CD14-positive monocyte (primary cell): ENCODE measurements around the gene CACNA2D2. TPM values are rescaled to one million over a fixed set of nuclear protein-coding genes. Genes with fewer than 3 reads are reported as not detected.

Source experiments
- DNase-seq, 3 donors: peaks; one replicate each; pipeline ENCODE4 v3.0.0-alpha.2; 2011 to 2022
- H2AFZ ChIP-seq: 2 replicates; pipeline ENCODE4 v1.6.0; 2012; ENCODE audit warnings: mild to moderate bottlenecking, low read depth, low read length, inconsistent platforms; ENCODE audit not compliant: insufficient read depth, poor library complexity, severe bottlenecking
- H3K27ac ChIP-seq, 2 donors: 1 replicate in 1 of 2; 2 replicates in 1 of 2; pipeline ENCODE4 v1.5.1; 2012 to 2013; ENCODE audit warnings: low read length in 2 of 2, control low read depth in 1 of 2, inconsistent platforms in 1 of 2, low read depth in 1 of 2, mild to moderate bottlenecking in 1 of 2
- H3K27me3 ChIP-seq, 2 donors: one replicate each; pipeline versions ENCODE4 v1.6.0 to v1.6.1; 2011 to 2013; ENCODE audit warnings: low read length in 2 of 2; ENCODE audit not compliant: control insufficient read depth in 2 of 2, insufficient read depth in 2 of 2
- H3K36me3 ChIP-seq, 2 donors: replicated peaks in 1 of 2; 1 replicate in 1 of 2; 2 replicates in 1 of 2; pipeline versions ENCODE4 v1.5.1 to v1.6.1; 2012 to 2013; ENCODE audit warnings: low read length in 2 of 2, control low read depth in 1 of 2, inconsistent platforms in 1 of 2, mild to moderate bottlenecking in 1 of 2; ENCODE audit not compliant: insufficient read depth in 2 of 2, control insufficient read depth in 1 of 2
- H3K4me1 ChIP-seq, 2 donors: 1 replicate in 1 of 2; 2 replicates in 1 of 2; pipeline versions ENCODE4 v1.5.1 to v1.6.1; 2012 to 2013; ENCODE audit warnings: low read length in 2 of 2, control low read depth in 1 of 2, inconsistent platforms in 1 of 2, mild to moderate bottlenecking in 1 of 2, moderate library complexity in 1 of 2; ENCODE audit not compliant: insufficient read depth in 2 of 2, control insufficient read depth in 1 of 2
- H3K4me2 ChIP-seq: replicated peaks from 2 replicates; pipeline ENCODE3; 2012; ENCODE audit warnings: low read length, moderate library complexity, mild to moderate bottlenecking; ENCODE audit not compliant: poor library complexity, severe bottlenecking; ENCODE audit errors: extremely low read depth
- H3K4me3 ChIP-seq, 3 experiments: fragments of 200-600 bp in 1 of 3; sonication (generic) in 1 of 3; replicated peaks in 1 of 3; 1 replicate in 2 of 3; 2 replicates in 1 of 3; pipeline ENCODE4 v1.5.1; 2011 to 2013; ENCODE audit warnings: low read length in 3 of 3, mild to moderate bottlenecking in 3 of 3, control low read depth in 2 of 3, low read depth in 2 of 3, inconsistent platforms in 1 of 3, moderate library complexity in 1 of 3
- H3K79me2 ChIP-seq: 2 replicates; pipeline ENCODE4 v1.6.0; 2012; ENCODE audit warnings: mild to moderate bottlenecking, control low read depth, inconsistent platforms, low read length, moderate library complexity; ENCODE audit not compliant: insufficient read depth
- H3K9ac ChIP-seq: 2 replicates; pipeline ENCODE4 v1.6.0; 2017; ENCODE audit warnings: low read length, mild to moderate bottlenecking; ENCODE audit not compliant: insufficient read depth, poor library complexity, severe bottlenecking
- H3K9me3 ChIP-seq, 2 donors: replicated peaks in 1 of 2; 1 replicate in 1 of 2; 2 replicates in 1 of 2; pipeline versions ENCODE4 v1.5.1 to v1.6.1; 2012 to 2013; ENCODE audit warnings: low read length in 2 of 2, control low read depth in 1 of 2; ENCODE audit not compliant: control insufficient read depth in 1 of 2, insufficient read depth in 1 of 2
- H4K20me1 ChIP-seq: 2 replicates; pipeline ENCODE4 v1.6.0; 2012; ENCODE audit warnings: mild to moderate bottlenecking, low read length, control low read depth, moderate library complexity; ENCODE audit not compliant: insufficient read depth
- H3K27ac Mint-ChIP-seq, 7 donors: one replicate each; pipeline ENCODE4 v1.8.0; 2020; ENCODE audit warnings: mild to moderate bottlenecking in 7 of 7, mixed read lengths in 7 of 7, moderate library complexity in 6 of 7, inconsistent platforms in 2 of 7
- H3K27me3 Mint-ChIP-seq, 3 donors: one replicate each; pipeline ENCODE4 v1.8.0; 2021 to 2022; ENCODE audit warnings: low read depth in 3 of 3, mild to moderate bottlenecking in 3 of 3, mixed read lengths in 3 of 3, moderate library complexity in 3 of 3, inconsistent platforms in 1 of 3
- H3K36me3 Mint-ChIP-seq, 2 donors: one replicate each; pipeline ENCODE4 v1.8.0; 2020; ENCODE audit warnings: mixed read lengths in 2 of 2, inconsistent platforms in 1 of 2, mild to moderate bottlenecking in 1 of 2
- H3K4me1 Mint-ChIP-seq: one replicate; pipeline ENCODE4 v1.8.0; 2020; ENCODE audit warnings: mild to moderate bottlenecking, mixed read lengths
- H3K4me3 Mint-ChIP-seq, 2 donors: one replicate each; pipeline ENCODE4 v1.8.0; 2020; ENCODE audit warnings: mild to moderate bottlenecking in 2 of 2, mixed read lengths in 2 of 2, moderate library complexity in 1 of 2
- H3K9me3 Mint-ChIP-seq, 7 donors: one replicate each; pipeline ENCODE4 v1.8.0; 2020 to 2022; ENCODE audit warnings: mixed read lengths in 7 of 7, mild to moderate bottlenecking in 6 of 7, moderate library complexity in 6 of 7, inconsistent platforms in 2 of 7
- WGBS: methylation state at CpG from one replicate; pipeline ENCODE4 v1.1.5; 2013; ENCODE audit warnings: missing lambda C conversion rate; ENCODE audit not compliant: insufficient coverage; 5-methylcytosine and 5-hydroxymethylcytosine counted together
- intact Hi-C, 2 donors: fragments of 100-400 bp; cut with micrococcal nuclease; formaldehyde crosslinking; loops; one replicate each; pipeline versions ENCODE4 v1.15.0 to v1.15.1; 2023
- polyA plus RNA-seq, 3 donors: library from polyadenylated mRNA; depleted of rRNA in 1 of 3; unstranded in 2 of 3; stranded (reverse) in 1 of 3; fragments of 300-500 nt in 2 of 3; fragments of >200 nt in 1 of 3; fragmentation: Illumina TruSeq in 2 of 3; gene quantifications; 1 replicate in 2 of 3; 2 replicates in 1 of 3; pipeline ENCODE4 v1.2.3, GENCODE V29; 2012 to 2021
- TF ChIP-seq, protein P1 (sequence below): fragments of 200-600 bp; IDR thresholded peaks from one replicate; pipeline ENCODE4 v1.8.0; 2022; ENCODE audit warnings: antibody characterized with exemption, mild to moderate bottlenecking

Gene CACNA2D2
- polyA plus RNA-seq, 3 donors = 0.09 to 0.16 TPM; not detected in 1

DNA sequence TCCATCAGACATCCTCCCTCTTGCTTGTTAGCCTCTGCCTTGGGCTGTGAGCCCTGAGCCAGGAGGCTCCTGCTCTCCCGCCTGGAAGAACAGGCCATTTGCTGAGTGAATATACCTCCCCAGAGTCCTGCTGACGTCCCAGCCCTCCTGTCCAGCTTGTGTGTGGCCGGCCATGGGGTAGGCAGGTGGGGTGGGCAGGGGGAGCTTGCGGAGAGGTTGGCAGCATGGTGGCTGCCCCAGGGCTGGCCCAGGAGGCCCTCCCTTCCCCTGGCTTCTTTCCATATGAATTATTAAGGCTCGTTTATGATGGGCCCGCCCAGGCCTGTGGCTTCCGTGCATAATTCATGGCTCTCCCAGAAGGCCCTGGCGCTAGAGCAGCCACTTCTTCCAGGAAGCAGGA is 18.7 kb downstream of the CACNA2D2 start:
- H3K9ac ChIP-seq = no peak overlapping the region
- no peak overlapping the region for H3K4me3 ChIP-seq
- Mint-ChIP-seq H3K9me3 (peaks cover 0 to 1% (median 0%) of the 10 kb centered on the region in 7 donors), H3K36me3 (no peaks in the 10 kb centered on the region), H3K4me3 (no peak overlapping the region), H3K4me1 (peaks cover 8% of the 10 kb centered on the region), H3K27me3 (peaks cover 2 to 9% (median 3%) of the 10 kb centered on the region in 3 donors), H3K27ac (no peak overlapping the region)
- intact Hi-C loops = no loop called here
- H3K27me3 ChIP-seq = no peaks in the 10 kb centered on the region
- no peak overlapping the region for H2AFZ ChIP-seq
- no peaks in the 10 kb centered on the region for H4K20me1 ChIP-seq
- no peaks in the 10 kb centered on the region for H3K79me2 ChIP-seq
- H3K4me2 ChIP-seq = no peak overlapping the region
- no peaks in the 10 kb centered on the region for H3K9me3 ChIP-seq
- H3K4me1 ChIP-seq = peaks cover 7% of the 10 kb centered on the region in 2 donors
- TF ChIP-seq, protein P1, sequence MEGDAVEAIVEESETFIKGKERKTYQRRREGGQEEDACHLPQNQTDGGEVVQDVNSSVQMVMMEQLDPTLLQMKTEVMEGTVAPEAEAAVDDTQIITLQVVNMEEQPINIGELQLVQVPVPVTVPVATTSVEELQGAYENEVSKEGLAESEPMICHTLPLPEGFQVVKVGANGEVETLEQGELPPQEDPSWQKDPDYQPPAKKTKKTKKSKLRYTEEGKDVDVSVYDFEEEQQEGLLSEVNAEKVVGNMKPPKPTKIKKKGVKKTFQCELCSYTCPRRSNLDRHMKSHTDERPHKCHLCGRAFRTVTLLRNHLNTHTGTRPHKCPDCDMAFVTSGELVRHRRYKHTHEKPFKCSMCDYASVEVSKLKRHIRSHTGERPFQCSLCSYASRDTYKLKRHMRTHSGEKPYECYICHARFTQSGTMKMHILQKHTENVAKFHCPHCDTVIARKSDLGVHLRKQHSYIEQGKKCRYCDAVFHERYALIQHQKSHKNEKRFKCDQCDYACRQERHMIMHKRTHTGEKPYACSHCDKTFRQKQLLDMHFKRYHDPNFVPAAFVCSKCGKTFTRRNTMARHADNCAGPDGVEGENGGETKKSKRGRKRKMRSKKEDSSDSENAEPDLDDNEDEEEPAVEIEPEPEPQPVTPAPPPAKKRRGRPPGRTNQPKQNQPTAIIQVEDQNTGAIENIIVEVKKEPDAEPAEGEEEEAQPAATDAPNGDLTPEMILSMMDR = no peak
- H3K27ac ChIP-seq = no peak overlapping the region
- DNase-seq = no peak
- H3K36me3 ChIP-seq = no peaks in the 10 kb centered on the region
- no CpG with 5 or more reads among the region's 8 CpGs for WGBS

DNA sequence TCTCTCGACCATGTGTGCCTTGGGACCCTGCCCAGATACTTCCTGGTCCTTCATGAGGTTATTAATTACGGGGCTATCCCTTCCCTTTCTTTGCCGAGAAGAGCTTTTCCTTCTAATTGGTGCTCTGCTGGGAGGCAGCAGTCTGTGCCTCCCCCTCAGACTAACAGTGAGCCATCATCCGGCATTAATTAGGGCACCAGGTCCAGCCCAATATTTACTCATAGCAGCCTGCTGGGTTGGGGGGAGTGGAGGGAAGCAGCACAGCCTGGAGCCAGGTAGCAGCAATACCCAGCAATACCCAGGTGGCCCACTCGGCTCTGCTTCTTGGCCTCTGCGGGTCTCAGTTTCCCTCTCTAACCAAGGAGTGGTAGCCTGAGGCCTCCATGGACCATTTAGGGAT is 20.1 kb downstream of the CACNA2D2 start:
- H3K4me1 Mint-ChIP-seq = peaks cover 8% of the 10 kb centered on the region
- H4K20me1 ChIP-seq = no peaks in the 10 kb centered on the region
- H3K9ac ChIP-seq = no peak overlapping the region
- intact Hi-C loops = no loop called here
- no peak overlapping the region for H3K27ac ChIP-seq
- H3K36me3 ChIP-seq = no peaks in the 10 kb centered on the region
- no peak overlapping the region for H2AFZ ChIP-seq
- H3K4me3 ChIP-seq = no peak overlapping the region
- no peak overlapping the region for H3K4me3 Mint-ChIP-seq
- TF ChIP-seq, protein P1 = no peak
- no peak overlapping the region for H3K4me2 ChIP-seq
- H3K4me1 ChIP-seq = peaks cover 7% of the 10 kb centered on the region in 2 donors
- H3K36me3 Mint-ChIP-seq = no peaks in the 10 kb centered on the region
- no peaks in the 10 kb centered on the region for H3K79me2 ChIP-seq
- H3K27ac Mint-ChIP-seq = no peak overlapping the region
- H3K27me3 ChIP-seq = no peaks in the 10 kb centered on the region
- no peak for DNase-seq
- H3K9me3 ChIP-seq = no peaks in the 10 kb centered on the region
- peaks cover 0 to 3% (median 0%) of the 10 kb centered on the region in 7 donors for H3K9me3 Mint-ChIP-seq
- 78% methylated on average over 3 of the region's 6 CpGs for WGBS
- H3K27me3 Mint-ChIP-seq = peaks cover 2 to 9% (median 5%) of the 10 kb centered on the region in 3 donors
